Stimulated activated CD8-positive, alpha-beta memory T cell treated with anti-CD3 and anti-CD28 coated beads, Interleukin-2, amount 100 ng/mL, for 1 hour (primary cell): ENCODE data around the gene TNN.
"Not testable (repeated sequence)": the region's sequence is repeated elsewhere in the genome, so short reads cannot be mapped to it uniquely, and the experiment has no call there.

Experiments
- DNase-seq, 2 donors: peaks; one replicate each; pipeline ENCODE4 v3.0.0-alpha.2; 2020; ENCODE audit warnings: low read depth in 2 of 2

Gene TNN

GRCh38 chr1:175067362-175068106 is at the start of gene TNN:
Gene TNN (plus strand): TSS chr1:175067833. CDS start chr1:175077419, 9,586 bp downstream.
- no peak for DNase-seq

GRCh38 chr1:175019524-175019923 is 48.1 kb upstream of the TNN start:
- DNase-seq: no peak

GRCh38 chr1:175023043-175023921 is 44.4 kb upstream of the TNN start, which contains the start of gene MRPS14:
Gene MRPS14 (minus strand): TSS chr1:175023425. CDS start chr1:175023408, 17 bp downstream.
- DNase-seq: peak; percentile 94 to 95

GRCh38 chr1:175023922-175024242 is 43.8 kb upstream of the TNN start:
- not testable (repeated sequence) for DNase-seq

- no peak for DNase-seq
These were observed 42.9 kb upstream of the TNN start for GRCh38 chr1:175024773-175025172.

GRCh38 chr1:175033953-175034352 is 33.7 kb upstream of the TNN start:
- no peak for DNase-seq

GRCh38 chr1:175034775-175035174 is 32.9 kb upstream of the TNN start:
- DNase-seq: no peak

- no peak for DNase-seq
These were observed 31.8 kb upstream of the TNN start for GRCh38 chr1:175035865-175036264.

GRCh38 chr1:175036476-175036875 is 31.2 kb upstream of the TNN start:
- DNase-seq: no peak

- DNase-seq: no peak
These were observed 30.2 kb upstream of the TNN start for GRCh38 chr1:175037416-175037815.

GRCh38 chr1:175040324-175040879 is 27.2 kb upstream of the TNN start:
- no peak for DNase-seq

- no peak for DNase-seq
These were observed 25.0 kb upstream of the TNN start for GRCh38 chr1:175042650-175043049.

- DNase-seq: no peak
These were observed 23.8 kb upstream of the TNN start for GRCh38 chr1:175043824-175044223.

GRCh38 chr1:175044591-175044990 is 23.0 kb upstream of the TNN start:
- not testable (repeated sequence) for DNase-seq

- DNase-seq: no peak
These were observed 22.5 kb upstream of the TNN start for GRCh38 chr1:175045097-175045496.

GRCh38 chr1:175045519-175045918 is 22.1 kb upstream of the TNN start:
- DNase-seq: no peak

GRCh38 chr1:175050992-175051391 is 16.6 kb upstream of the TNN start:
- no peak for DNase-seq

- DNase-seq: no peak
These were observed 12.9 kb upstream of the TNN start for GRCh38 chr1:175054736-175055135.

- no peak for DNase-seq
These were observed 5.3 kb upstream of the TNN start for GRCh38 chr1:175062339-175062738.

- no peak for DNase-seq
These were observed 4.8 kb upstream of the TNN start for GRCh38 chr1:175062858-175063257.

- no peak for DNase-seq
These were observed 3.2 kb downstream of the TNN start for GRCh38 chr1:175070818-175071217.

- no peak for DNase-seq
These were observed 3.8 kb downstream of the TNN start for GRCh38 chr1:175071276-175071943.
